HG03378 (cell line): Measurements from ENCODE around the gene SLC10A6.

Experiments used
- ATAC-seq: cut with Tn5 transposase; IDR thresholded peaks from one replicate; pipeline ENCODE4 v1.9.1; 2021; ENCODE audit warnings: mild to moderate bottlenecking, moderate library complexity; ENCODE audit not compliant: unreplicated experiment

Gene SLC10A6

DNA sequence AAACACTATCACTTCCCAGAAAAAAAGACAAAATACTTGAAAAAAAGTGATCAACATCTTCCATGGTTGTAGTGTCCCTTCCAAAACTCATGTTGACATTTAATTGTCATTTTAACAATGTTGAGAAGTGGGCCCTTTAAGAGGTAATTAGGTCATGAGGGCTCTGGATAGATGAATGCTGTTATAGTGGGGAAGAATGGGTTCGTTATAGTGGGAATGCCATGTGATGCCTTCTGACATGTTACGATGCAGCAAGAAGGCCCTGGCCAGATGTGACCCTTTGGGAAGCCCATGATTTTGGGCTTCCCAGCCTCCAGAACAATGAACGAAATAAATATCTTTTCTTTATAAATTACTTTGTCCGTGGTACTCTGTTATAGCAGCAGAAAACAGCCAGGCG, 4.0 kb upstream of the SLC10A6 start:
- ATAC-seq = no peak

DNA sequence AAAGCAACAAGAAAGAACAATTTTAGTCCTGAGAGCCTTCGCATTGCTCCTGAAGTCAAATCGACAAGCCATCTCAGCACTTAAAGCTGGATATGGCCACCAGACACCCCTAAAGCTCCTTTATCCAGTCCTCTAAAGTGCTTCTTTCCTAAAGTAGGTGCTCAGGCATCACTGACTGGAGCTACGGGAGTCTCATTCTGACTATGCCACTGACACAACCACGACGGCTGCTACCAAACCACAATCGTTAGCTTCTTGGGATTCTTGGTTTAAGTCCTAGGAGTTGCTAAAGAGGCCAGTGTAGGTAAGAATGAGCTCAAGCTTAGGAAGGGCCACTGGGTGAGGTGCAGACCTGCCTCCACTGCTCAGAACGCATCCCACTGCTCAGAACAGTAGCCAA, 1.0 kb downstream of the SLC10A6 start:
- no peak for ATAC-seq

DNA sequence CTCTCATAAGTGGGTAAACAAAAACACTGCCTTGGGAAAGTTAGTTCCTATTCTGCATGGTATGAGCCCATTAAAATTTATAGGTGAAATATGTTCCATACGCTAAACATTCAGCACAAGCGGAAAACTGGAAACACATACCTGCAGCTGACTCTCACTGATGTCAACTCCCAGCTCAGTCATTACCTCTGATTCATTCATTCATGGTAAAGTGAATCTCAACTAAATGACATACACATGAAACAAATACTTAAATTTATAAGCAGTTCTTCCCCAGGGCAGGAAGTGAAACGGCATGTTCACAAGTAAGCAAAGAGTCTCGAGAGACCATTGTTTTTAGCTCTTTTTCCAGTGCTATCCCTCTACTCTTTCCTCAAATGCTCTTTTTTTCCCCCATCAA, 1.6 kb downstream of the SLC10A6 start:
- no peak for ATAC-seq

DNA sequence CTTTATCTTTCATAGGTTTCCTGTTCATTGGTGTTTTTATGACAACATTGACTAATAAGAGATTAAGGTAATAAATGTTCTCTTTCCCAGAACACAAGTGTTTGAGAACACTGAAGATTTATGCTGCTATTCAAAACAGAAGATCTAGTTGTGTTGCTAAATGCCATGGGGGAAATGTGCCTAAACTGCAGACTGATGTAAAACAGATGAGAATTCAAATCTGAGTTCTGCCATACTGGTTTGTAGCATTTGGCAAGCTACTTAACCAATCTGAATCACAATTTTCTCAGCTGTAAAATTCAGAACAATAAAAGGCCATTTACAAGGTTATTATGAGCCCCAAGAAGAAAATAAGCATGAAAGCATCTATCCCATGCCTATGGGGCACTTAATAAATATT, 2.3 kb downstream of the SLC10A6 start:
- ATAC-seq = no peak

DNA sequence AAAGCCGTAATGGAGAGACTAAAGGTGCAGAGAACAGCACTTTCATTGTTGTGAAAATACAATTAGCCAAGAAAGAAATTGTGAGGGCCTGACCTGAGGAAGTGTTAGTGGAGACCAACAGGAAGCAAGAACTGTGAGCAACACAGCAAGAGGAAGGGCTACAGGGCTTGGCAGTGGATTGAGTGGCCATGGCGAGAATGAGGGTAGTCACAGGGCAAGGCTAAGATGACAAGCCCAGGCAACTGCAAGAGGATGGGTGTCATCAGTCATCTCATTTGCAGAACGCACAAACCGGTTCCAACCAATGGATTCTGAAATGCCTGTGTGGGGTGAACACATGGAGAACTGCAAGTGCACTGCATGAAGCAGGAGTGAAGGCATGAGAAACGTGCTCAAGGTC, 3.6 kb downstream of the SLC10A6 start:
- no peak for ATAC-seq

DNA sequence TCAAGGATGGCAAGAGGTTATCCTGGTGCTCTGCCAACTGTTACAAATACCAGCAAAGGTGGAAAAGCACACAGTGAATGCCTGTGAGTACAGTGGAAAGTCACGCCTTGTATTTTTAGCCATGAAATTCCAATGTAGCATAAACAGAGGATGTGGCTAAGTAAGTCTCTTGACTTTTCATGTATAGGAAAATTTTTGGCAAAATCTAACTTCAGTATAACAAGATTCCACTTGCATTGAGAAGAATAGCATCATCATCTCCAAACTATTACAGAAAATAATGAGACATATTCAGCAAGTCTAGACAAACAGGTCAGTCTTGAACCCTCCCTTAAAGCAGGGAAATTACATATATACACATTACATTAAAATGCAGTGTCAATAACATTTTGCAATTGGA, 7.9 kb downstream of the SLC10A6 start:
- ATAC-seq = no peak

DNA sequence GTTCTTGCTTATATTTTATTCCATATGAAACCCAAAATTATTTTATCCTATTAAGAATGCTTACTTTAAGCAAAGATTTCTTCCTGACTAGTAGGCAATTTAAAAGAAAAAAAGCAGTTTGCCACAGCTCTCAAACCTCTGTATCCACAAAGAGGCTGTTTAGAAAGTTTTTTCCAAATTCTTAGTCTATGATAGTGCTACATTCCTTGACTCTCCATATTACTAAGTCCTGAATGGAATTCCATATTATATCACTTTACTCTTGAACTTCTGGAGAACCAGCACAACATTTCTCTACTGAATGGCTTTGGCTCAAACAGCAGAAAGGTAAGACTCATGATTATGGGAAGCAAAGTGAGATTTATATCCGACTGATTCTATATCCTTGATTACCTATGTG, 8.3 kb downstream of the SLC10A6 start:
- no peak for ATAC-seq

DNA sequence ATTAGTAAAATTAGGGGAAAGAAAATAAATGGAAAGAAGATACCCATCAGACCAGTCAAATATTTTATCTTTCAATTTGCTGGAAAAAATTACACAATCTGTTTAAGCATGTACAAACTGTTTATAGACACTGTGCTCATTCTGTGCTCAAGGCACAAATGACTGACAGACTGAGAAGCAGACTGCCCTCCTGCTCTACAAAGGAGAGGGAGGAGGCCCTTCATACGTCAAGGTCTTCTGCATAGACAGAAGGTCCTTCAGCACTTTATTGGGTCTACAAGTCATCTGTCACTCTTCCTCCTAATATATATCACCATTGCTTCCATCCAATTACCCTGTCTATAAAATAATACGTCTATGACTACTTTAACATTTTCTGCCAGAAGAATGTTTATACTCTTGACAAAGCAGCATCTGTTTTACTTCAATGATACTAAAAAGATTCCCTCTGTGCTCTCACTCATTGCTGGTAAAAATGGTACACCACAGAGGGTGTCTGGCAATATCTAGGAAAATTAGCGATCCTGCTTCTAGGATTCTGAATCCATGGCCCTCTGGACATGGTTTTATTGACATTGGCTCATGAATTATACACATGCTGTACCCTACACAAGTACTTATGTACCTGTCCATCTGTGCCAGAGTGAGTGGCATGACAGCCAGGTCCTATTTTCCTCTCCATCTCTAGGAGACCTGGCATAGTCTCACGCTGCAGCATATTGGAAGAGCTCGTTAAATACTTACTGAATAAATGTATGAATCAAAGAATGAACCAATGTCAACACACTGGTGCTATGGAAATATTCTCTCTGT, 11.3 kb downstream of the SLC10A6 start:
- ATAC-seq = no peak

DNA sequence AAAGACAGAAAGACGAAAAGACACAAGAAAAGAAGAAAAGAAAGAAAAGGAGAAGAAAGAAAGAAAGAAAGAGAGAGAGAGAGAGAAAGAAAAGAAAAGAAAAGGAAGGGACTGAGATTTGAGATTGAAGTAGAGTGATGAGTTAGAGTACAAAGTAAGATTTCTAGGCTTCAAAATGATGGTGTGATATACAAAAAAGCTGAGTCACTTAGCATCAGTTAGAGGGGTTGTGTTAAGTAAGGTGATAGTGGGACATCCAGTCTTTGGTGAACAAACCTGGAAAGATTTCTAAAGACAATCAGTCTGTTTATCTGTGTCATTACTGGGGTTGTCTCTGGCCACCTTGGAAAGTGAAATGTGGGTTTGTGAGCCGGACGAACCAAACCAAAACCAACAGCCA, 13.5 kb downstream of the SLC10A6 start:
- no peak for ATAC-seq

DNA sequence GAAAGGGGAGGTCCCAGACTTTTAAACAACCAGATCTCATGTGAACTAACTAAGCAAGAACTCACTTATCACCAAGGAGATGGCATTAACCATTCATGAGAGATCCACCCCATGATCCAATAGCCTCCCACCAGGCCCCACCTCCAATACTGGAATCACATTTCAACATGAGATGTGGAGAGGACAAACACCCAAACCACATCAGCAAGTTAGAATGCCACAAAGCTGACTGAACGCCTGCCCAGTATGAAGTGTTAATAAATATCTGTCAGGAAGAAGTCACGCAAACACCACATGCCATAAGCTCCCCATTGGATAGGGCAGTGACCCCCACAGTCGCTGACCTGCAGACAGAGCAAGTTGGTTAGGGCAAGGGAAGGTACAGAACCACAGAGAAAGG, 14.3 kb downstream of the SLC10A6 start:
- ATAC-seq = no peak

DNA sequence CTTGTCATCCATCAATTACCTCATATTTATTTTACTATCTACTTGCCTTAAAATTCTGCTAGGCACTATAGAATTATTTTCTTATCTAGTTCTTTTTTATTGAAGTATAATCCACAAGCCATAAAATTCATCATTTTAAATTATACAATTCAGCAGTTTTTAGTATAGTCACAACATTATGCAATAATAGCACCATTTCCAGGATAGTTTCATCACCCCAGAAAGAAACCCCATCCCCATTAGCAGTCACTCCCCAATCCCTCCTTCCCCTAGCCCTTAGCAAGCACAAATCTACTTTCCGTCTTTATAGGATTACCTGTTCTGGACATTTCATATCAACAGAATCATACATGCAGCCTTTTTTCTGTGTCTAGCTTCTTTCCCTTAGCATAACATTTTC, 15.6 kb downstream of the SLC10A6 start:
- no peak for ATAC-seq

DNA sequence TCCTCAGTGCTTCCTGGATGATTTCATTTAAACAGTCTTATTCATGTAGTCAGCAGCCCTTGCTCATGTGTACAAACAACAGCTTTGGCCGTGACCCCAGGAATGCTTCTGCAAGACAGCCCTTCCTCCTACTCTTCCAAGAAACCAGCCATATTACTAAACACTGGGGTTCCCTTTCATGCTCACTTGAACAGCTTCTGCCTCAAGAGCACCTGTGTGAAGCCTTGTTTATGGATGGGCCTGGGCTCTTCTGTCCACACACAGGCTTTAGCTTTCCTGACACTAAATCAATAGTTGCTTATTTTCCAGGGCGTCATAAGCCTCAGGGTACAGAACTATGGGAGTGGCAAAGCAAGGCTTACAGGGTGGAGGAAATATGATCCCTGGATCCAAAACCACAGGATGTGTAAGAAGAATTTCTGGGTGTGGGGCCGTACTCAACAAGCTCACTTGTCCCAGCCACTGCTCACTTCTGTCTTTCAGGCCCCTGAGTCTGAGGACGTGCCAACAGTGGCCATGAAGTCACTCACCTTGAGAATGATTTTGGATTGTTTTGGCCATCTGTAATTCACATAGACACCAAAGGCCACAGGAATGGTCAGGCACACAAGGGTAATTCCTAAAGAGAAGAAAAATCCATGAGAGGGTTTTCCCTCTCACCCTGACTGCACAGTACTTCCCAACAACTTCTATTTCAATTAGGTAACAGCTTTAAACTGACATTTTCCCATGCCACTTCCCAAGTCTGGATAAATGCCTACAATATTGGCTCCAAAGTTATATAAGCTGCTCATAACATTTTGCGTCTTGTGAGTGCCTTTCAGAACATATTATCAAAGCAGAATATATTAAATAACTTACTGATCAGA, 17.7 kb downstream of the SLC10A6 start:
- ATAC-seq = no peak

DNA sequence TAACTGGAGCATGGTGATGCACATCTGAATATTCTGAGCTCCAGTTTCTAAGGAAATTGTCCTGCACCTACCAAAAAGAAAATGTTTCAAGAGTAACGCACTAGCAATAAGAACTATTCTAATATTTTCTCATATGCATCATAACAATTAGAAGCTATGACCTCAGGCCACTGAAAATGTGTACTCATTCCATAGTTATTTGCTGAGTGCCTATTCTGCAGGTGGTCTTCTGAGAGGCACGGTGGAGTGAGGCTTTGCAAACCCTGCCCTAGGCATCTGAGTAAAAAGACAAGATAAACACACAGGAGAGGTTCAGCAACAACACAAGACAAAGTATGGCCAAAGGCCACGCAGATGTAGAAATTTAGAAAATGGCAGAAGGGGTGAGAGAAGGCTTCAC, 23.7 kb downstream of the SLC10A6 start:
- no peak for ATAC-seq

DNA sequence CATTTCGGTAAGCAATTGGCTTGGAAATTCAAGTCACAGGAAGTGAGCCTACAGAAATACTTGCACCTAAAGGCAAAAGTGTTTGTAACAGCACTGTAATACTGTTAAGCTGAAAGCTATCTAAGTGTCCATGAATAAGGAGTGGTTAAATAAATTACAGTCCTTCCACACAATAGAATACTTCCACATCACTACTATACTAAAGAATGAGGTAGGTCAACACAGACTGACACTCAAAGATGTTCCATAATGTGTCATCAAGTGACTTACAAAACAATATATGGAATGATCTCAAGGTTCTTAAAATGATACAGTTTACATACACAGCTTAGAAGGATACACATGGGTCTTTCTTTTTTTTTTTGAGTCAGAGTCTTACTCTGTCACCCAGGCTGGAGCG, 27.0 kb downstream of the SLC10A6 start:
- ATAC-seq = no peak

DNA sequence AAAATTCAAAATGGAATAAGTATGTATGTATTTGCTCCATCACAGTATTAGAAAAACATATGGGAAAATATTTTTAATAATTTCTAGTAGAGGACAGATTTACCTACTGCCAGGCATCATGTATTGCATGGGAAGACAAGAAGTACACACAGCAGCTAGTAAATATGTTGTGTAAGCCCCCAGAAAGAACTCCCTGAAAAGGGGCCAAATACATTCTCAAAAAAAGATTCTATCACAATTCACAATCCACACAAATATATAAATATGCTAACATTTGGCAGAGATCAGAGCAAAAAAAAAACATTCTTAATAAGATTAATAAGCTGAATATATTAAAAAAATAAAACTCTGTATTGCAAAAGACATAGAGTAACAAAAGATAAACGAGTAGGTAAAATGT, 28.0 kb downstream of the SLC10A6 start:
- ATAC-seq = no peak

DNA sequence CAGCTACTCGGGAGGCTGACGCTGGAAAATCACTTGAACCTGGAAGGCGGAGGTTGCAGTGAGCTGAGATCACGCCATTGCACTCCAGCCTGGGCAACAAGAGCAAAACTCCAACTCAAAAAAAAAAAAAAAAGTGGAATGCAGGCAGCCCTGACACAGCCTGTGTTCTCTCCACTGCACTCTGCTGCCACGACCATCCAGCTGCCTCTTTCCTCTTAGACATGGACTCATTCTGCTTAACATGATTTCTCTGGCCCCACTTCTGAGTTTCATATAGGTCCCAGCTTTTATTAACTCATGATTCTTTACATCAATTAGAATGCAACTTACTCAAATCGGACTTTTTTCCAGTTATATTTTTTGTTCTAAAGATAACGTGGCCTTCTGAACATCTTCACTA, 29.6 kb downstream of the SLC10A6 start:
- no peak for ATAC-seq

DNA sequence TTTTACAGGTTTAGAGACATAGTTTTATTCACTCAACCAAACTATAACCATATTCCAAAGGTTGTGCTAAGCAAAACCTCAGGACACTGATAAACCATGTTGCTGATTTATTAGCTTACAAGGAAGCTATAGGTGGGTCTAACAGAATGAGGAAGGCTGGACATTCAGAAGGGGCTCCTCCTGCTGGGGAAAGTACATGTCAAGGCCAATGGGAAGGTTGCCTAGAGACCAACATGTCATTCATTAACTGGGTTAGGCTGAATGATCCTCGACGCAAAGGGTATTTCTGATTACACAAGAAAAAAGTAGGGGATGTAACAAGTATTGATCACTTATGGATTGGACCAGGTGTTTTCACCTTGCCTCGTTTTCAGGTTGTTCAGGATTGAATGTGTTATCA, 30.3 kb downstream of the SLC10A6 start:
- ATAC-seq = no peak

DNA sequence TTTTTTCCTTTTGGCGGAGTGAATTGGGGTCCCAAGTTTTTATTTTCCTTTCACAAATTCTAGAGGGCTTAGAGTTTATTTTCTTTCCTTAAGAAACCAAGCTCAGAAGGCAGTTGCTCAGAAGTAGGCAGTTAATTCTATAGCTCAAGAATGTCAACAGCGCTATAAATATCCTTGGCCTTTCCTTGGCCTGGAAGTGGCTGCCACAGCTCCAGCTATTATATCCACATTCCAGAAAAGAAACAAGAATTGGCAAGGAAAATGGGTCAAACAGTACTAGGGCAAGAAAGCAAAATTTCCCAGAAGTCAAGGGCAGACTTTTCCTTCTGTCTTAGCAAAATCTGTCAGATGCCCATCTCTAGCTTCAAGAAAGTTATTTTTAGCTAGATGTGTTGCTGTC, 31.0 kb downstream of the SLC10A6 start:
- ATAC-seq = no peak

DNA sequence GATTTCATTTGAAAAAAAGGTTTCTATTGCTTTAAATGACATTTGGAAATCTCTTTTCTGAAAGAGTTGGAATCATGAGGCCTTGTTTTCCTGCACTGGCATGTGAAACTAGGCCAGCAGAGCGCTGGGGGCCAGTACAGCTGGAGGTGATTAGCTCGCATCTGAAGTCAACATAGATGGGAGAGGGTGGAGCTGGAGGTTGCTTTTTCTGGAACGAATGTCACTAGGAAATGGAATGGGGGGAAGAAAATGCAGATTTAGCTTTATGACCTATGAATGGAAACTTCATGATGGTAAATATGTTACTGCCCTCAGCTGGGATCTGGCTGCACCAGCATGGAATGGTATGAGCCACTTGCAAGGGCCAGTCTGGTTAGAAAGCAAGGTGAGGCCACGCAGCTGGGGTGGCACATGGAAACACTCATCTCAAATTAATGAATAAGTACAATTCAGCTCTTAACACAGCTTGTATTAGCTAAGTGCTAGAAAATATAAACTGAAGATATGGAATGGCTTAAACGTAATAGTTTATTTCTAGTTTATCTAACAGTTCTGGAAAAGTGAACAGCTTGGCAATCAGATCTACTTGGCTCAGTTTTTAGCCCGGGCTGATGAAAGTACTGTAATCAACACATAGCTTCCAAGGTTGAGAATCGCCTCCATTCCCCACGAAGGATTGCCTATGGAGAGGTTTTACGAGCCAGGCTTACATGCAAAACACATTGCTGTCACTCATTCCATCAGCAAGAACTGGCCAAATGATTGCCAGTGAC, 32.5 kb downstream of the SLC10A6 start:
- ATAC-seq = no peak

DNA sequence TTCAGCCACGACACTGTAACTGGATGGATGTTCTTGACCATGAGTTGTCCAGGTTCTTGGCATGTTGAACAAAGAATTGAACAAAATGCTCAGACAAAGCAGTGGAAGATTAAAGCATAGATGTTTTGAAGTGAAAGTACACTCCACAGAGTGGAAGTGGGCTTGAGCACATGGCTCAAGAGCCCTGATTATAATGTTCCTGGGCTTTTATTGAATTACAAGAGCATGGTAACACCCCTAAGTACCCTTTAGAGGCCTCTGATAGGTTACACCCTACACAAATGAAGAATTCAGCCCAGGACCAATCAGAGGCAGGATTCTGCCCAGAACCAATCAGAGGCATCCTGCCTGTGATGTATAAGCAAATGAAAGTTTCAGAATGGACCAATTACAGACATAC, 33.5 kb downstream of the SLC10A6 start:
- ATAC-seq = no peak

DNA sequence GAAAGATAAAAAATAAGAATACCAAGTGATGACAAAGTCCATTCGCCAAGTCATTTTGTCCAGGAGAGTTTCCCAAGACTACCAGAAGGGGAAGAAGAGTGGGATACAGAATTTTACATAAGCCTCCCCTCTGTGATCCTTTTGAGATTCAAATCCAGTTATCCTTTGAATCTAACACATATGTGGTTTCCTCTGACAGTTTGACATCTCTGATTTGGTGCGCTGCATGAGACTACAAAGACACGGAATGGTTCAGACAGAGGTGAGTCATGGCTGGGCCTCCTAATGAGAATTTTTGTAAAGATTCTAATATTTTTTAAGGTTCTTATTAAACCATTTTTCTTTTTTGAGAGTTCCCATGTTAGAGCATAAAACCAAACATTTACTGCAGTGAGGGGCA, 38.3 kb downstream of the SLC10A6 start:
- no peak for ATAC-seq

DNA sequence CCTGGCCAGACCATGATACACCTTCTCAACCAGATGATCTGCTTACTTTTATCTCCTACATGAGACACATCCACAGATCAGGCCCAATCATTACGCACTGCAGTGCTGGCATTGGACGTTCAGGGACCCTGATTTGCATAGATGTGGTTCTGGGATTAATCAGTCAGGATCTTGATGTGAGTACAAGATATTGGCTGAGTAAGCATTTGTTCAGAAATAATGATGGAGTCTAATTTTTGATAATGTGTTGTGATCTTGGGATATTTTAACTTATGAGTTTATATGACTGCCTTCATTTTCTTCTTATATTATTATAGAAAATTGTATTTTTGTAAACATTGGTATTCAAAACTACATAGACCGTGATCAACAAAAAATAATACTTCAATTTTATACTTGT, 39.4 kb downstream of the SLC10A6 start:
- ATAC-seq = no peak
